Stimulated activated CD8-positive, alpha-beta memory T cell treated with anti-CD3 and anti-CD28 coated beads, Interleukin-12 subunit alpha, Interleukin-12 subunit beta, amount 100 ng/mL, for 4 hours (primary cell): ENCODE results near the gene ARHGEF4.

Experiments used
- DNase-seq: peaks from one replicate; pipeline ENCODE4 v3.0.0-alpha.2; 2020; ENCODE audit warnings: low read depth

Gene ARHGEF4

DNA sequence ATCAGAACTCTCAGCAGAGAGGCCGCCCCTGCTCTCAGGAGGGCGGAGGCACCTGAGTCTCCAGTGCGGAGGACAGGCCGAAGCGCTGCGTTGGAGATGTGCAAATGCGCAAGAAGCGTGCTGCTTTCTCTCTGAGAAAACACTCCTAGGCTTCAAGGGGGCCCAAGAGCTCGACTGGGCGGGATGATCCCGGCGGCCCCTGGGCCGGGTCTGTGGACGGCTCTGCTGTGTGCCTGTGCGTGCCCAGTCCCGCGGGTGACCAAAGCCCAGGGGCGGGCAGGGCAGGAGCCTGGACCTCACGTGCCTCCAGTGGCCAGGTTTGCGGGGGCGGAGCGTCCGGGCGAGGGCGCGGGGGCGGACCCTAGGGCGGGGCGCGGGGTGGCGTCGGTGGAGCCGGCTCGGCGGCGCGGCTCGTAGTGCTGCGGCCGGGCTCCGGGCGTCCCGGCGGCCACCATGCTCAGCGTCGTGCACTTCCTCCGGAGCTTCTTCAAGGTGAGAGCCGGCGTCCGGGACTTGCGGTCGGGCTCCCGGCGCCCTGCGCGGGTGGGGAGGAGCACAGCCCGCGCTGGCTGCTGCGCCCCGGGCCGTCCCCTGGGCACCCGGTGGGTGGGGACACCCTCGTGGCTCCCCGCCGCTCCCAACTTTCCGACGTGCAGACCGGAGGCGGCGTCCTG, at the start of gene ARHGEF4:
Gene ARHGEF4, plus strand, starts transcription at position 414 of the 674 bp plus-strand sequence. Its CDS starts 40 bp downstream, at position 454.
- DNase-seq, result no peak

DNA sequence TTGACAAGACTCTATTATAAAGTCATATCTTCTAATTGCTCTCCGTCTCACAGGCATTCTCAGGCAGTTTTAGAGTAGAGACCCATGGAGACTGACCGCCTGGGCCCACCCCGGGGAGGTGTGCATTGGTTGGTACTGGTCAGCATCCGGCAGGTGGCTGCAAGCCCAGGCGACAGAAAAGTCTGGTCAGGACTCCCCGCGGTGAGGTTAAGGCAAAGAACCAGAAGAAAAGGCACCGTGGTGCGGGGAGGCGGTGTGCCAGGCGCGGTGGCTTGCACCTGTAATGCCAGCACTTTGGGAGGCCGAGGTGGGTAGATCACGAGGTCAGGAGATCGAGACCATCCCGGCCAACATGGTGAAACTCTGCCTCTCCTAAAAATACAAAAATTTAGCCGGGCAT, 48.9 kb upstream of the ARHGEF4 start:
- DNase-seq, result no peak

DNA sequence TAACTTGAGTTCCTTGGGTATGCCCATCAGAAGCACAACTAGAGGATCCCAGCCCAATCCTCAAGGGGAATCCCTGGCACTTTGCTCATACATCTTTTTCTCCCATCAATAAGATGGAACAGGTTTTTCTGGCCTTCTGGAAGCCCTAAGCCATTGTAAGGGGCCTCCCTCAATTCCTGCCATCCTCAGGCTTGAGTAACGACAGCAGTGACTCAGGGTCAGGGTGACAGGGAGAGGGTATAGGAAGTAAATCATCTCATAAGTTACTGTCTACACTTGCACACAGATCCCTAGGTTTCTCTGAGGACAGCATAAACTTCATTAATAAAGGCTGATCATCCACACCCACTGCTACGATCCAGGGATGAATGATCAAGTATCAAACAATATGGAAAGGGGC, 46.4 kb upstream of the ARHGEF4 start:
- DNase-seq, result no peak

DNA sequence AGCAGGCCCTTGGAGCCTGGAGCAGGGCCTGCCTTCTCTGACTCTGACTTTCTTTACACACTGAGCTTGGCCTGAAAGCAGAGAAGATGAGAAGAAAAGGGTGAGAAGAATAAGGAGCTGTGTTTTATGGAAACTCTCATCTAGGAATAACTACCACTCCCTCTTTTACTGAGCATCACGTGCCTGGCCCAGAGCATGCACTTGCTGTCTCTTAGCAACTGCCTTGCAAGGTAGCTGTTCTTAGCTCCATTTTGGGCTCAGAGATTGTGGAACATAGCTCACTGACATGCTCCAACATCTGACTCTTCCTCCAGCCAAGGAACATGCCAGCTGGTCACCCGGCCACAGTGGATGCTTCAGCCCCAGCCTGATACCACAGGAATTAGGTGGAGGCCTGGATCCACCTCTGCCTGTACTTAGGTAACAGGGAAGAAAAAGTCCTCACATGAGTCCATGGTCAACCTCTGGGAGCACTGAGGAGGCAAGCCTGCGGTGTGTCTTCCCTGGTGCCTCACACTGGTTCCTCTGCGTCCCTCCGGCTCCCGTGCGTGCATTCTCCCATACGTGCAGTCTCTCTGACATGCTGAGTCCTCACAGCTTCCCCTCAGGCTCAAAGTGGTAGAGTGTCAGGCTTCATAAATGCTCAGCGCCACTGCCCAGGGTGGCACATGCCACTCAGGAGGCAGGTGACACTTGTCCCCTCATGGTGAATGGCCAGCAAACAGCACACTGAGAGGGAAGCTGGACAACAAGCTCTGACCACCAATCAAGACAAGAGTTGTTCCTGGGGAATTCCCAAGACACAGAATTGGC, 45.7 kb upstream of the ARHGEF4 start:
- no peak for DNase-seq

GRCh38 chr2:130791617-130791939, 45.1 kb upstream of the ARHGEF4 start:
- no peak for DNase-seq

- DNase-seq, result no peak
Observed at GRCh38 chr2:130795431-130795830, 41.3 kb upstream of the ARHGEF4 start.

DNA sequence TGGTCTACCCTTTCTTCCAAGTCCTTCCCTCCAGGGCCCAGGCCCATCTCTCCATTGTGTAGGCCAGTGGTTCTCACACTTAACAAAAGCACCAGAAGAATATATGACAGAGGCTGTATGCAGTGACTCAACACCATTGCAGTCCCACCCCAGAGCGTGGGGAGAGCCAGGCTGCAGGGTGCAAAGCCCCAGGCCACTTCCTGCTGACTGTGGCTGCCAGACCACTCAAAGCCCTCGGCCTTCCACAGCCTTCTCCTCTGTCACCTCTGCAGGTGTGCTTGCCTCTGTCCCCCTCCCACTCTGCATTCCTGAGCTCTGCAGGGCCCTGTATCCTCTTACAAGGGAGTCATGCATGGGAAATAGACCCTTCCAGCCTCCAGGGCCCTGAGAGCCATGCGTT, 40.4 kb upstream of the ARHGEF4 start:
- no peak for DNase-seq

GRCh38 chr2:130797493-130798435, 39.0 kb upstream of the ARHGEF4 start:
- peak; percentile 86 for DNase-seq

GRCh38 chr2:130798472-130799218, 38.1 kb upstream of the ARHGEF4 start:
- DNase-seq, result no peak

GRCh38 chr2:130799295-130799694, 37.4 kb upstream of the ARHGEF4 start:
- DNase-seq, result no peak

GRCh38 chr2:130805613-130806012, 31.1 kb upstream of the ARHGEF4 start:
- DNase-seq, result no peak

DNA sequence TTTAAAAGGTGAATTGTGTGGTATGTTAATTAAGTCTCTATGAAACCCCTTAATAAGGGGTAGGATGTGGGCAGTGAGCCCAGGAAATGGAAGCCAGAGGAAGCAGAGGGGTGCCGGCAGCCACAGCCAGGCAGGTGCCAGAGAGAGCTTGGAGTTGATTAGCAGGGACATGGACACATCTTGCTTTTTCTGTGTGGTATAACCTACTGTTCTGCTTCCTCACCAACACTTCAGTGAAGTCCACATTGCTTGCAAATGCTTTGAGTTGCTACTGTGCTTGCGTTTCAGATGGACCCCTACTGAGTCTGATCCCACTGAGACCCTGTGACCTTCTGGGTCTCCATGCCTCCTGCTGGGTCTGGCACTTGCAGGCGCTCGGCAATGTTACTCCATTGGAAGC, 30.3 kb upstream of the ARHGEF4 start:
- DNase-seq, result no peak

DNA sequence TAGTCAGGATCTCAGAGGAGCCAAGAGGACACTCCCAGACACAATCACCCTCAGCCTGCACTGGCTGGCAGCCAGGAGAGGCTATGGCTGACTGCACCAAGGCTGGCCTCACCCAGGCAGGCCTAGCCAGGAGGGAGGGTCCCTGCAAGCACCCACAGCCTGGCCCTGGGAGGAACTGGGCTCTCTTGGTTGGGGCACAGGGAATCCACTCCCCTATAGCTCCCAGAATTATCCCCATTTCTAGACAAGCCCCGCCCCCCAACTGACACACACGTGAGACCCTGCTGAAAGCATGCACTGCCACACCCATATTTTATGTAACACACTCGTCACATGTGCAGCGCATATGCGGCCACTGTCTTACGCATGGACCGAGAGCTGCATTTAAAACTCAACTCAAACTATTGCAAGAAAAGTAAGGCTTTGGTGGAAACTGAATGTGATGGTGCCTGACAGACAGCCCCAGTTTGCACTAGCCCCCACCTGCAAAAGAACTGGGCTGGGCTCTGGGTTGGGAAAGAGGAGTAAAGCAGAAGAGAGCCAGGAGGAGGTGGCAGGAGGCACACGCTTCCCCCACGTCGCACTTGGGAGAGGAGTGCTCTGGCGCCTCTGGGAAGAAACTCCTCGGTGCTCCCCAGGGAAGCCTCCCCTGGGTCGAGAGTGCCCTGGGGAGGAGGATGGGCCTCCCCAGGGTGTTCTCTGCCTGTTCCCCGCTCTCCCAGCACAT, 28.9 kb upstream of the ARHGEF4 start:
- no peak for DNase-seq

- no peak for DNase-seq
Observed at GRCh38 chr2:130808482-130809268, 28.0 kb upstream of the ARHGEF4 start.

DNA sequence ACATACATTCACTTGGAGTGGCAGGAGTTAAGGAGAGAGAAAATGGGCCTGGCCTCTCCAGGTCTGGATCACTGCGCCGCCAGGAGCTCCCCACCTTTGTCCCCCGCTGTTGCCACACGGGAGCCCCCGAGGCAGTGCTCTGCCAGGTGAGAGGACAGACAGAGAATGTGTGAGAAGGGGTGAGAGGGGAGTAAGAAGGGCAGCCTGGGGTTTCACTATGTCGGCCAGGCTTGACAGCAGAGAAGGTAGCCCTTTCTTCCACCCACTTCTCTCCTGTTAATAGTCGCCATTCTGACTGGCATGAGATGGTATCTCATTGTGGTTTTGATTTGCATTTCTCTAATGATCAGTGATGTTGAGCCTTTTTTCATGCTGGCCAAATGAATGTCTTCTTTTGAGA, 26.2 kb upstream of the ARHGEF4 start:
- no peak for DNase-seq

DNA sequence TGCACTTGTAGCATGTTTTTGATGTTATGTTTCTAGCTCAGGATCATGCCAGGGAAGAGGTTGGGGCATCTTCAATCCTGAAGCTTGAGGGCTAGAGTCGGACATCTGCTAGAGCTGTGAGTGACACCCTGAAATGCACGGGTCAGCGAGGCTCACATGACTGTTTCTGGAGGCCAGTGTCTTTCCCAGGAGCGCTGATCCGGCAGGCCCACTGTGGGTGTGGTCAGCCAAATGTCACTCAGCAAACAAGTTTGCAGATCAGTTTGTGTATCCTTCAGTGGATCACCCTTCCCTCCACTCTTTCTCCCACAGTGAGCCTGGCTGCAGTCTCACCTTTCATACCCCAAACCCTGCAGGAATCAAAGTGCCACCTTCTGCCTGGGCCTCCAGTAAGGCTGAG, 23.0 kb upstream of the ARHGEF4 start:
- no peak for DNase-seq

DNA sequence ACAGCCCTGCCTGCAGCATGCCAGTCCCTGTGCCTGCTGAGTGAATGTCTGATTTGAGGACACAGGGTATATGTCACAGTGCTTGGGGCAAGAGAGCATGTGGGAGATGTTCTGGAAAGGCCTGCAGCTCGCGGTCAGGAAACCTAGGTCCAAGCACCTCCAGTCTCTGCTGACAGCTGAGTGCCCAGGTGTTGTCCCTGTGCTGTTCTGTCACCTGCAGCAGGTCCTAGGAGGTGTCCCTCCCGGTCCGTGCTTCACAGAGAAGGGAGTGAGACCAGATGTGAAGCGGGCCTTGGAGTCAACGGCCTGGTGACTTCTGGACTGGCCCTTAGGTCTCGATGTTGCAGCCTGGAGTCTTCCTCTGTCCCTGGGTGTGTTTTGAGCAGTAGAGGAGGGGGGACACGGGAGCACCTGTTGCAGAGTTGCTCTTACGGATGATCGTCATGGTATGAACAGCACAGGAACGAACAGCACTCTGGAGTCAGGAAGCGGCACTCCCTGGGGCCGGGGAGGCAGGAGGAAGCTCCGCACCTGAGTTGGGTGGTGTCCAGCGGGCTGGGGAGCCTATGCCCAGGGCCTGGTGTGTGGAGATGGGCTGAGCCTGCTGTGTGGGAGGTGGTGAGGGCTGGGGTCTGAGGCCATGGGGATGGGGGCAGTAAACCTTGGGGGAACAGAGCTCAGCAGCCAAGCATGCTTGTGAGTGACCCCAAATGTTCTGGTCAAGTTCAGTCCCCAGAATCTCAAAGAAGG, 21.6 kb upstream of the ARHGEF4 start:
- DNase-seq, result no peak

- DNase-seq, result no peak
Observed at GRCh38 chr2:130818809-130819208, 17.9 kb upstream of the ARHGEF4 start.

DNA sequence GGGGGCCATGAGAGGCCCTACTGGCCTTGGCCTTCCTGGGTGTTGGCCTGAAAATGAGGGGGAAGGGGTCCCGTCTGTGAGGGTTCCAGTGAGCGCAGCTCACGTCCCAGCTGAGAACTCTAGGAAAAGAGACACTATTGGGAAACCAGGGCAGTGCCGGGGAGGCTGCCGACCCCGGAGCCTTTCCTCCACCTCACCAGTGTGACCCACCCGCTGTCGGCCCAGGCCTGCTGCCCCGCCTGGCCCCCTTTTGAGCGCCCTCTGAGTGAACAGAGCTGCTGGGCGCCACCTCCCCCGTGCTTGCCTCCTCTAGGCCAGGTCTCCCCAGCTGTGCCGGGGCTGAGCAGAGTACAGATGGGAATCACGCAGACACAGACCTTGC, 17.5 kb upstream of the ARHGEF4 start:
- DNase-seq, result no peak
